OCI-M2 (cell line): ENCODE results near the gene PLEKHH3.

Experiments used
- DNase-seq: peaks from one replicate; lab custom pipeline; 2025; ENCODE audit not compliant: unreplicated experiment; lab: John Stamatoyannopoulos, UW

The PLEKHH3 gene

GRCh38 chr17:42686520-42687128, 9.8 kb upstream of the PLEKHH3 start:
- no peak for DNase-seq

- DNase-seq, result no peak
These were observed 9.0 kb upstream of the PLEKHH3 start for GRCh38 chr17:42685831-42686230.

- no peak for DNase-seq
These were observed 8.2 kb upstream of the PLEKHH3 start for GRCh38 chr17:42684929-42685556.

- no peak for DNase-seq
These were observed 6.7 kb upstream of the PLEKHH3 start for GRCh38 chr17:42683407-42684034.

GRCh38 chr17:42682722-42683403, 6.1 kb upstream of the PLEKHH3 start:
- DNase-seq, result no peak

GRCh38 chr17:42681976-42682721, 5.4 kb upstream of the PLEKHH3 start, which contains the start of gene CNTNAP1:
CNTNAP1 (plus strand) TSS chr17:42682531; CDS start chr17:42682830, 299 bp downstream.
- no peak for DNase-seq

GRCh38 chr17:42680331-42680808, 3.6 kb upstream of the PLEKHH3 start:
- DNase-seq, result no peak

- DNase-seq, result no peak
These were observed 2.9 kb upstream of the PLEKHH3 start for GRCh38 chr17:42679492-42680330.

- DNase-seq, result no peak
These were observed 2.2 kb upstream of the PLEKHH3 start for GRCh38 chr17:42678951-42679491.

GRCh38 chr17:42677921-42678781, 1.4 kb upstream of the PLEKHH3 start:
- peak; percentile 79 for DNase-seq

- peak; percentile 85 for DNase-seq
These were observed 441 bp upstream of the PLEKHH3 start for GRCh38 chr17:42677012-42677857.

- no peak for DNase-seq
These were observed 800 bp downstream of the PLEKHH3 start for GRCh38 chr17:42675965-42676423.

- no peak for DNase-seq
These were observed 1.3 kb downstream of the PLEKHH3 start for GRCh38 chr17:42675348-42675964.

GRCh38 chr17:42674755-42675347, 1.9 kb downstream of the PLEKHH3 start:
- DNase-seq, result no peak

GRCh38 chr17:42673885-42674754, 2.7 kb downstream of the PLEKHH3 start:
- DNase-seq, result no peak

- DNase-seq, result no peak
These were observed 3.4 kb downstream of the PLEKHH3 start for GRCh38 chr17:42673266-42673884.
